Mammary epithelial cell (primary cell): ENCODE data around the gene HSDL1.

ENCODE experiments used
- EZH2 ChIP-seq: IDR thresholded peaks from 2 replicates; pipeline ENCODE4 v1.6.1; 2012; ENCODE audit warnings: low read length, inconsistent platforms, borderline replicate concordance
- TF ChIP-seq, protein P1 (sequence below), 2 donors: IDR thresholded peaks in 1 of 2; conservative IDR thresholded peaks in 1 of 2; 2 replicates each; pipeline ENCODE4 v1.5.1; 2011 to 2012; ENCODE audit warnings: inconsistent platforms in 2 of 2, low read length in 2 of 2, mild to moderate bottlenecking in 2 of 2, control low read depth in 1 of 2, low read depth in 1 of 2; ENCODE audit not compliant: insufficient read depth in 1 of 2; ENCODE audit errors: extremely low read depth in 1 of 2

DNA sequence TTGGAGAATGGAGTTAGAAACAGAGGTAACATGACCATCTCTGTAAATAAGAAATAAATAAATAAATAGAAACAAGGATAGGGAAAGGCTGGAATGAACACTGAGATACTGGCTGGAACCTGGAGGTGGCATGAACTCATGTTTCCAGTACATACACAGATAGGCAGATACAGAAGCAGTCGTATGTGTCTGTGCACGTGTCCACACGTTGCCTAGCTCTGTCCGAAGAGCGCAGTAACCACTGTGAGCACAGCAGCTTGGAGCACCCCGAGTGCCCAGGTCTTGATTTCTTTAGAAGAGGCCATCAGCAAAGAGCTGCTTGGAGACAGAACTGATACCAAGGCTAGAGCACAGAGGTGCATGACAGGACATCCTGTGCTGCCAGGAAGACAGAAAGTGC lies 65.3 kb downstream of the HSDL1 start:
- TF ChIP-seq, protein P1, sequence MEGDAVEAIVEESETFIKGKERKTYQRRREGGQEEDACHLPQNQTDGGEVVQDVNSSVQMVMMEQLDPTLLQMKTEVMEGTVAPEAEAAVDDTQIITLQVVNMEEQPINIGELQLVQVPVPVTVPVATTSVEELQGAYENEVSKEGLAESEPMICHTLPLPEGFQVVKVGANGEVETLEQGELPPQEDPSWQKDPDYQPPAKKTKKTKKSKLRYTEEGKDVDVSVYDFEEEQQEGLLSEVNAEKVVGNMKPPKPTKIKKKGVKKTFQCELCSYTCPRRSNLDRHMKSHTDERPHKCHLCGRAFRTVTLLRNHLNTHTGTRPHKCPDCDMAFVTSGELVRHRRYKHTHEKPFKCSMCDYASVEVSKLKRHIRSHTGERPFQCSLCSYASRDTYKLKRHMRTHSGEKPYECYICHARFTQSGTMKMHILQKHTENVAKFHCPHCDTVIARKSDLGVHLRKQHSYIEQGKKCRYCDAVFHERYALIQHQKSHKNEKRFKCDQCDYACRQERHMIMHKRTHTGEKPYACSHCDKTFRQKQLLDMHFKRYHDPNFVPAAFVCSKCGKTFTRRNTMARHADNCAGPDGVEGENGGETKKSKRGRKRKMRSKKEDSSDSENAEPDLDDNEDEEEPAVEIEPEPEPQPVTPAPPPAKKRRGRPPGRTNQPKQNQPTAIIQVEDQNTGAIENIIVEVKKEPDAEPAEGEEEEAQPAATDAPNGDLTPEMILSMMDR (conservative IDR thresholded peaks at IDR 0.05 in 1 of 2, IDR thresholded peaks at IDR 0.05 in 1 of 2; ENCODE audit: extremely low read depth in 1 of 2, insufficient read depth in 1 of 2, low read depth in 1 of 2, low read length in 2 of 2): no peak
- no peak for TF ChIP-seq EZH2
